ENCODE measurements around the gene NTHL1. TPM values are rescaled to one million over a fixed set of nuclear protein-coding genes. Genes with fewer than 3 reads are reported as not detected.

NTHL1 gene
- total RNA-seq, 2 donors from 2014 or later: 43.2 to 46.1 TPM

DNA sequence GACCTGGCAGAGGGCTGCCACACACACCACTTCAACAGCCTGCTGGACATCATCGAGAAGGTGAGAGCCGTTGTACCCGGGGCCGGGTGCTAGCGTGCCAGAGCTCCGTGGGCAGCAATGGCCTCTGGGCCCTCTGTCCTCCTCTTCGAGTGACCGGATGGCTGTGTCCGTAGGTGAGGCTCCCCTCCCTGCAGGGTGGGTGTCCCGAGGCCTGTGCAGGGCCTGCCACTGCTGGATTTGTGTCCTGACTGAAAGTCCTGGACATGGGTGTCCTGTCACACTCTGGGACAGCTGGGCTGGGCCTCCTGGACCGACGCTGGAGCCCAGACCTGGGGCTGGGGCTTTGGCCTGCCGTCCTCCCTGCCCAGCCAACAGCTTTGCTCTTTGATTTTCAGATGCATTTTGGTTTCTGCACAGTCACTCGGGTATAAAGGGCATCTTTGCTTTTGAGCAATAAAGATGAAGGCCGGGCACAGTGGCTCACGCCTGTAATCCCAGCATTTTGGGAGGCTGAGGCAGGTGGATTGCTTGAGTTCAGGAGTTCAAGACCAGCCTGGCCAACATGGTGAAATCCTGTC, 16.8 kb upstream of the NTHL1 start:
- Histone ChIP-seq H3K36me3 (ENCODE audit: control insufficient read depth, insufficient read depth, low read length) (peaks cover 16% of the 10 kb centered on the region), H3K4me1 (ENCODE audit: control insufficient read depth, insufficient read depth, low read length) (no peaks in the 10 kb centered on the region), H3K27ac (ENCODE audit: low read depth, low read length) (no peak overlapping the region), H3K9me3 (ENCODE audit: control insufficient read depth, low read length) (no peaks in the 10 kb centered on the region), H3K9ac (ENCODE audit: extremely low read depth, low read length, poor library complexity, severe bottlenecking) (no peak overlapping the region), H3K4me3 (ENCODE audit: low read length) (no peak overlapping the region), H3K27me3 (ENCODE audit: control insufficient read depth, insufficient read depth, low read length, poor library complexity, severe bottlenecking) (no peaks in the 10 kb centered on the region)
- H3K9me3 Mint-ChIP-seq: no peaks in the 10 kb centered on the region
- TF ChIP-seq, protein P1, sequence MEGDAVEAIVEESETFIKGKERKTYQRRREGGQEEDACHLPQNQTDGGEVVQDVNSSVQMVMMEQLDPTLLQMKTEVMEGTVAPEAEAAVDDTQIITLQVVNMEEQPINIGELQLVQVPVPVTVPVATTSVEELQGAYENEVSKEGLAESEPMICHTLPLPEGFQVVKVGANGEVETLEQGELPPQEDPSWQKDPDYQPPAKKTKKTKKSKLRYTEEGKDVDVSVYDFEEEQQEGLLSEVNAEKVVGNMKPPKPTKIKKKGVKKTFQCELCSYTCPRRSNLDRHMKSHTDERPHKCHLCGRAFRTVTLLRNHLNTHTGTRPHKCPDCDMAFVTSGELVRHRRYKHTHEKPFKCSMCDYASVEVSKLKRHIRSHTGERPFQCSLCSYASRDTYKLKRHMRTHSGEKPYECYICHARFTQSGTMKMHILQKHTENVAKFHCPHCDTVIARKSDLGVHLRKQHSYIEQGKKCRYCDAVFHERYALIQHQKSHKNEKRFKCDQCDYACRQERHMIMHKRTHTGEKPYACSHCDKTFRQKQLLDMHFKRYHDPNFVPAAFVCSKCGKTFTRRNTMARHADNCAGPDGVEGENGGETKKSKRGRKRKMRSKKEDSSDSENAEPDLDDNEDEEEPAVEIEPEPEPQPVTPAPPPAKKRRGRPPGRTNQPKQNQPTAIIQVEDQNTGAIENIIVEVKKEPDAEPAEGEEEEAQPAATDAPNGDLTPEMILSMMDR (conservative IDR thresholded peaks at IDR 0.05): no peak
- no peak overlapping the region for H3K4me3 Mint-ChIP-seq
- no peaks in the 10 kb centered on the region for H3K4me1 Mint-ChIP-seq
- no peak overlapping the region for H3K27ac Mint-ChIP-seq
- no peaks in the 10 kb centered on the region for H3K27me3 Mint-ChIP-seq (ENCODE audit: insufficient read depth)
- DNase-seq: no peak
- WGBS, 2 experiments (ENCODE audit: insufficient coverage in 1 of 2, insufficient read length in 1 of 2): 94 to 95% methylated on average over 10 to 16 of the region's 16 CpGs
- peaks cover 44% of the 10 kb centered on the region for H3K36me3 Mint-ChIP-seq (ENCODE audit: low read depth)

DNA sequence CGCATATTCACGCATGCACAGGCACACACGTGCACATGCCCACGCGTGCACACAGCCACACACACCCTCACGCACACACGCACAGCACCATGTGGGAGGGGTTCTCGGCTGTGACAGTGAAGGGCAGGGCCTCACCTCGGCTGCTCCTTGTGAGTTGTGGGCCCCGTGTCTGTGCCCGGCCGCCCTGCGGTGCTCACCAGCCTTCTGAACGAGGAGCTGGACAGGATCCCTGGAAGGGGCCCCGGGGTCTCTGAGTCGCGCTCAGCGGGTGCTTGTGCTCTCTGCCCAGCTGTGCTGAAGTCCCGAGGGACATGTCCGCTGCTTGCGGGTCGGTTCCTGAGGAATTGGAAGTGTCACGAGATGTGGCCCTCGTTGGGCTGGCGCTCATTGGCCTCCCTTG, 16.2 kb upstream of the NTHL1 start:
- H3K4me1 Mint-ChIP-seq: no peaks in the 10 kb centered on the region
- Histone ChIP-seq H3K27ac (ENCODE audit: low read depth, low read length) (no peak overlapping the region), H3K4me3 (ENCODE audit: low read length) (no peak overlapping the region), H3K4me1 (ENCODE audit: control insufficient read depth, insufficient read depth, low read length) (no peaks in the 10 kb centered on the region), H3K27me3 (ENCODE audit: control insufficient read depth, insufficient read depth, low read length, poor library complexity, severe bottlenecking) (no peaks in the 10 kb centered on the region), H3K9ac (ENCODE audit: extremely low read depth, low read length, poor library complexity, severe bottlenecking) (no peak overlapping the region), H3K9me3 (ENCODE audit: control insufficient read depth, low read length) (no peaks in the 10 kb centered on the region), H3K36me3 (ENCODE audit: control insufficient read depth, insufficient read depth, low read length) (peaks cover 16% of the 10 kb centered on the region)
- no peak overlapping the region for H3K27ac Mint-ChIP-seq
- H3K27me3 Mint-ChIP-seq (ENCODE audit: insufficient read depth): no peaks in the 10 kb centered on the region
- no peak for DNase-seq
- TF ChIP-seq, protein P1 (conservative IDR thresholded peaks at IDR 0.05): no peak
- H3K4me3 Mint-ChIP-seq: no peak overlapping the region
- peaks cover 41% of the 10 kb centered on the region for H3K36me3 Mint-ChIP-seq (ENCODE audit: low read depth)
- no peaks in the 10 kb centered on the region for H3K9me3 Mint-ChIP-seq
- 93 to 97% methylated on average over 22 to 25 of the region's 25 CpGs for WGBS, 2 experiments (ENCODE audit: insufficient coverage in 1 of 2, insufficient read length in 1 of 2)

DNA sequence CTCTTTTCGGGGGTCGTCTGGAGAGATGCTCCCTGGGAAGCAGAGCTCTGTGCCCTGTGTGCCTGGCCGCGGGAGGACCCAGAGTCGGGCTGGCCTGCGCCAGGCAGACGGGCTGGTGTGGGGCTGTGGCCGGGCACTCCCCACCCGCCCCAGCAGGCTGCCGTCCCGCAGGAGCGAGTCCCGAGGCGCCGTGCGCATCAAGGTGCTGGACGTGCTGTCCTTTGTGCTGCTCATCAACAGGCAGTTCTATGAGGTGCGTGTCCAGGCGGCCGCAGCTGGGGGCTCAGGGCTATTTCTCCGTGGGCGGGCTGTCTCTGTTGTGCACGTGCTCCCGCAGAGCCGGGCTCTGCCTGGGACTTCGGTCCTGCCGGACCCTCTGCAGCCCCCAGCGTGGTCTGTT, 15.2 kb upstream of the NTHL1 start:
- Mint-ChIP-seq H3K27me3 (ENCODE audit: insufficient read depth) (no peaks in the 10 kb centered on the region), H3K36me3 (ENCODE audit: low read depth) (peaks cover 34% of the 10 kb centered on the region), H3K27ac (no peak overlapping the region), H3K4me1 (peaks cover 4% of the 10 kb centered on the region), H3K4me3 (no peak overlapping the region), H3K9me3 (no peaks in the 10 kb centered on the region)
- Histone ChIP-seq H3K9ac (ENCODE audit: extremely low read depth, low read length, poor library complexity, severe bottlenecking) (no peak overlapping the region), H3K27me3 (ENCODE audit: control insufficient read depth, insufficient read depth, low read length, poor library complexity, severe bottlenecking) (no peaks in the 10 kb centered on the region), H3K9me3 (ENCODE audit: control insufficient read depth, low read length) (no peaks in the 10 kb centered on the region), H3K4me3 (ENCODE audit: low read length) (no peak overlapping the region), H3K36me3 (ENCODE audit: control insufficient read depth, insufficient read depth, low read length) (peaks cover 16% of the 10 kb centered on the region), H3K4me1 (ENCODE audit: control insufficient read depth, insufficient read depth, low read length) (no peaks in the 10 kb centered on the region), H3K27ac (ENCODE audit: low read depth, low read length) (no peak overlapping the region)
- TF ChIP-seq, protein P1 (conservative IDR thresholded peaks at IDR 0.05): no peak
- whole genome bisulfite sequencing, 2 experiments (ENCODE audit: insufficient coverage in 1 of 2, insufficient read length in 1 of 2): 94 to 96% methylated on average over 21 to 28 of the region's 28 CpGs
- DNase-seq: no peak

All from endodermal cell (in vitro differentiated cells).